HG02973 (cell line): ENCODE measurements around the gene CREBBP.
"Not testable (repeated sequence)": the region's sequence is repeated elsewhere in the genome, so short reads cannot be mapped to it uniquely, and the experiment has no call there.

Experiments used
- ATAC-seq: cut with Tn5 transposase; IDR thresholded peaks from one replicate; pipeline ENCODE4 v1.9.1; 2021; ENCODE audit warnings: moderate library complexity; ENCODE audit not compliant: unreplicated experiment

The CREBBP gene

GRCh38 chr16:3718019-3718391, 162.5 kb downstream of the CREBBP start:
- no peak for ATAC-seq

- peak; percentile 87 for ATAC-seq
These were observed 163.1 kb downstream of the CREBBP start, which contains the start of gene TRAP1 for GRCh38 chr16:3717235-3718018. TRAP1 (minus strand) TSS chr16:3717524; CDS start chr16:3717508, 16 bp downstream.

- ATAC-seq: peak; percentile 12
These were observed 163.7 kb downstream of the CREBBP start for GRCh38 chr16:3716831-3717234.

- ATAC-seq: no peak
These were observed 165.1 kb downstream of the CREBBP start for GRCh38 chr16:3715430-3715829.

- not testable (repeated sequence) for ATAC-seq
These were observed 166.1 kb downstream of the CREBBP start for GRCh38 chr16:3714378-3714777.

GRCh38 chr16:3713587-3714242, 166.8 kb downstream of the CREBBP start:
- ATAC-seq: no peak

GRCh38 chr16:3712861-3713372, 167.6 kb downstream of the CREBBP start:
- ATAC-seq: no peak

- no peak for ATAC-seq
These were observed 174.1 kb downstream of the CREBBP start for GRCh38 chr16:3706253-3707012.

GRCh38 chr16:3702082-3702481, 178.4 kb downstream of the CREBBP start:
- ATAC-seq: no peak

- no peak for ATAC-seq
These were observed 179.0 kb downstream of the CREBBP start for GRCh38 chr16:3701531-3701930.

GRCh38 chr16:3698941-3699340, 181.6 kb downstream of the CREBBP start:
- ATAC-seq: no peak

- ATAC-seq: no peak
These were observed 183.9 kb downstream of the CREBBP start for GRCh38 chr16:3696425-3697218.

GRCh38 chr16:3695610-3696369, 184.7 kb downstream of the CREBBP start:
- ATAC-seq: no peak

GRCh38 chr16:3694051-3694450, 186.5 kb downstream of the CREBBP start:
- ATAC-seq: no peak

- ATAC-seq: no peak
These were observed 188.8 kb downstream of the CREBBP start for GRCh38 chr16:3691761-3692160.

GRCh38 chr16:3690980-3691720, 189.4 kb downstream of the CREBBP start:
- no peak for ATAC-seq

GRCh38 chr16:3690470-3690928, 190.0 kb downstream of the CREBBP start:
- peak; percentile 54 for ATAC-seq

GRCh38 chr16:3689731-3690130, 190.8 kb downstream of the CREBBP start:
- ATAC-seq: no peak

- no peak for ATAC-seq
These were observed 192.7 kb downstream of the CREBBP start for GRCh38 chr16:3687792-3688191.
